Measurements from ENCODE around the gene AOC2. TPM values are rescaled to one million over a fixed set of nuclear protein-coding genes. Genes with fewer than 3 reads are reported as not detected.
A peak's percentile ranks its signal among the peaks of the same experiment; 100 is the strongest.

The AOC2 gene
- total and polyA plus RNA-seq, 2 of the 8 experiments (the other 6 are each of a cell fraction or from before 2014, with no cell fraction given) = 4.2 to 4.7 TPM

DNA sequence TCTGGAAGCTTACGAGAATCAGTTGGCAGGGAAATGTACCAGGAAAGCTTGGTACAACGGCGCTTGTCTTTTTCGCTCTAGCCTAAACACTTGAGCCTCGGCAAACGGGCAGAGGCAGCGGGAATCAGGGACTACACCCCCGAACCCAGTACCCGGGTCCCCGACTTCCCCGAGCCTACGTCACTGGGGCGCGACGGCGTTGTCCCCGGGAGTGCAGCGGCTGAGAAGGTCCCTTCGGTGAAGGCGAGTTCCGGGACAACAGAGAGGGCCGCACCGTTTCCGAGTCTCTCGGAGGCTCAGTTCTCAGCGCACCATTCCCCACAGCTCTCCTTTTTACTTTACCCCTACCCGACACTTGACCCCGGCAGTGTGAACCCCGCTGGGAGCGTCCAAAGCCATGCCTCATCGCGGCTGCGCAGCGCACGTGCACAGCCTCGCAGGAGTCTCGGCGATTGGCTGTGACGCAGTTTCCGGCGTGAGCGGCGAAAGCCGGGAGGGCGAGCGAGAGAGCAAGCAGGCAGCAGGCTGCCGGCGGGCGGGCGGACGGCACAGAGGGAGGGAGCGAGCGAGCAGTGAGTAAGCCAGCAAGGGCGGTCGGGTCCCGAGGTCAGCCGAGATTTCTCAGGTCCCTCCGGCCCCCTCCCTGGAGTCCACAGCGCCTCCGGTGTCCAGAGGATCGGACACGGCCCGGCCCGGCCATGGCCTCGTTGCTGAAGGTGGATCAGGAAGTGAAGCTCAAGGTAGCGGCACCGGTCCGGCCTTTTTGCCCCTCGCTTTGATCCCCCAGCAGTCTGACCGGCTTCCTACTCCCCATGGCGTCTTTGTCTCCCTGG, 11.2 kb upstream of the AOC2 start, which contains the start of gene PSME3:
Gene PSME3, plus strand, starts transcription at position 464 of the 833 bp plus-strand sequence. Its CDS starts 235 bp downstream, at position 699.
- ChIA-PET CTCF (ENCODE audit: partially characterized antibody) (interaction anchor here (0.9 to 4.2 kb wide), 4 partner anchors 10 to 104 kb away, joined by 3 to 45 read pairs (median 8); partner anchors contain the start of gene BECN1), POLR2A (ENCODE audit: partially characterized antibody) (interaction anchor here (0.6 to 8.9 kb wide), 23 partner anchors 11 to 255 kb away, joined by 3 to 111 read pairs (median 4); partner anchors contain the start of genes AARSD1, AOC2, AOC3 and BECN1)
- DNase-seq (ENCODE audit: low read depth in 1 of 2, low spot score in 2 of 2) (peak; percentile 54 to 96), FAIRE-seq (no peak)
- Histone ChIP-seq H3K27ac (ENCODE audit: low read depth, low read length) (peak within 1 kb of the TSS; percentile 99), H3K4me3 (ENCODE audit: extremely low read depth in 1 of 4, insufficient read depth in 2 of 4, low read depth in 3 of 4, low read length in 4 of 4) (peak within 1 kb of the TSS; percentile 75 to 99 (median 96)), H4K20me1 (replicated peaks in 1 of 2; ENCODE audit: control insufficient read depth in 1 of 2, insufficient read depth in 2 of 2, low read length in 2 of 2) (peaks cover 0 to 2% of the 10 kb centered on the region in 2 experiments), H3K18ac (ENCODE audit: extremely low read depth, low read length) (peak within 1 kb of the TSS; percentile 91), H4K91ac (replicated peaks; ENCODE audit: insufficient read length, low read length) (peak within 1 kb of the TSS; percentile 92), H3K4me2 (ENCODE audit: insufficient read depth in 1 of 2, low read depth in 2 of 2, low read length in 2 of 2) (peak within 1 kb of the TSS; percentile 89 to 94), H3K56ac (replicated peaks; ENCODE audit: insufficient read length, low read depth, low read length) (peak within 1 kb of the TSS; percentile 93), H2BK5ac (ENCODE audit: low read depth, low read length) (peak within 1 kb of the TSS; percentile 99), H3K27me3 (replicated peaks in 1 of 4; ENCODE audit: control insufficient read depth in 3 of 4, extremely low read depth in 1 of 4, insufficient read depth in 3 of 4, low read length in 3 of 4) (no peaks in the 10 kb centered on the region), H2BK12ac (ENCODE audit: low read depth, low read length) (peak within 1 kb of the TSS; percentile 19; the same call in 1 of the 2 replicates), H3K23ac (ENCODE audit: insufficient read length) (no peak within 1 kb of the TSS), H3K36me3 (ENCODE audit: control insufficient read depth in 2 of 4, insufficient read depth in 4 of 4, low read length in 3 of 4) (peaks cover 8 to 31% (median 21%) of the 10 kb centered on the region in 4 experiments), H3K4me1 (replicated peaks in 1 of 4; ENCODE audit: control insufficient read depth in 3 of 4, insufficient read depth in 4 of 4, low read length in 3 of 4) (peaks cover 0 to 2% (median 0%) of the 10 kb centered on the region in 4 experiments; a peak in 2 of 7 replicates), H3K9ac (replicated peaks in 1 of 4; ENCODE audit: extremely low read depth in 1 of 4, low read depth in 3 of 4, low read length in 3 of 4) (peak within 1 kb of the TSS; percentile 94 to 99 (median 98)), H3K9me3 (ENCODE audit: insufficient read depth in 2 of 2, low read depth in 1 of 2, low read length in 1 of 2) (no peaks in the 10 kb centered on the region), H2BK20ac (ENCODE audit: low read length) (no peak within 1 kb of the TSS), H2BK120ac (replicated peaks; ENCODE audit: low read depth, low read length) (peak within 1 kb of the TSS; percentile 82), H3K79me1 (ENCODE audit: low read depth, low read length) (peaks cover 2% of the 10 kb centered on the region; the same call in 1 of the 2 replicates), H3K4ac (replicated peaks; ENCODE audit: insufficient read length, low read depth, low read length) (peak within 1 kb of the TSS; percentile 80), H2AFZ (ENCODE audit: low read length) (peak within 1 kb of the TSS; percentile 94), H3K79me2 (ENCODE audit: control insufficient read depth in 1 of 2, insufficient read depth in 2 of 2, low read length in 2 of 2) (peaks cover 3 to 22% of the 10 kb centered on the region in 2 experiments), H4K5ac (ENCODE audit: insufficient read length, low read depth, low read length) (peak within 1 kb of the TSS; percentile 89), H3K14ac (ENCODE audit: insufficient read length) (no peak within 1 kb of the TSS), H2AK5ac (ENCODE audit: low read depth, low read length) (0 out of 2 replicates have a peak within 1 kb of the TSS, but pooled peaks have one; percentile 30), H4K8ac (ENCODE audit: extremely low read depth, insufficient read depth, low read length) (peak within 1 kb of the TSS; percentile 100), H3K23me2 (ENCODE audit: low read depth, low read length) (peaks cover 9% of the 10 kb centered on the region), H2BK15ac (ENCODE audit: low read length) (peak within 1 kb of the TSS; percentile 96; the same call in 1 of the 2 replicates)
- 1% methylated on average over 71 of the region's 71 CpGs; no CpG with 5 or more reads in 1 of the 2 experiments for WGBS, 2 experiments (ENCODE audit: extremely low coverage in 1 of 2, insufficient coverage in 1 of 2, insufficient read length in 1 of 2, insufficient replicate concordance in 2 of 2, low coverage in 1 of 2, low lambda C conversion rate in 2 of 2, missing lambda C conversion rate in 1 of 2)
- TF ChIP-seq, protein P1, sequence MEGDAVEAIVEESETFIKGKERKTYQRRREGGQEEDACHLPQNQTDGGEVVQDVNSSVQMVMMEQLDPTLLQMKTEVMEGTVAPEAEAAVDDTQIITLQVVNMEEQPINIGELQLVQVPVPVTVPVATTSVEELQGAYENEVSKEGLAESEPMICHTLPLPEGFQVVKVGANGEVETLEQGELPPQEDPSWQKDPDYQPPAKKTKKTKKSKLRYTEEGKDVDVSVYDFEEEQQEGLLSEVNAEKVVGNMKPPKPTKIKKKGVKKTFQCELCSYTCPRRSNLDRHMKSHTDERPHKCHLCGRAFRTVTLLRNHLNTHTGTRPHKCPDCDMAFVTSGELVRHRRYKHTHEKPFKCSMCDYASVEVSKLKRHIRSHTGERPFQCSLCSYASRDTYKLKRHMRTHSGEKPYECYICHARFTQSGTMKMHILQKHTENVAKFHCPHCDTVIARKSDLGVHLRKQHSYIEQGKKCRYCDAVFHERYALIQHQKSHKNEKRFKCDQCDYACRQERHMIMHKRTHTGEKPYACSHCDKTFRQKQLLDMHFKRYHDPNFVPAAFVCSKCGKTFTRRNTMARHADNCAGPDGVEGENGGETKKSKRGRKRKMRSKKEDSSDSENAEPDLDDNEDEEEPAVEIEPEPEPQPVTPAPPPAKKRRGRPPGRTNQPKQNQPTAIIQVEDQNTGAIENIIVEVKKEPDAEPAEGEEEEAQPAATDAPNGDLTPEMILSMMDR (IDR thresholded peaks at IDR 0.05; ENCODE audit: control extremely low read depth in 1 of 3, insufficient read depth in 1 of 3, low read depth in 1 of 3, low read length in 3 of 3) = no peak
- TF ChIP-seq CHD1 (IDR thresholded peaks at IDR 0.05; ENCODE audit: low read depth, low read length) (no peak), CEBPB (IDR thresholded peaks at IDR 0.05; ENCODE audit: low read depth, low read length) (no peak), KDM1A (IDR thresholded peaks at IDR 0.05; ENCODE audit: borderline replicate concordance, low read length) (no peak), TCF12 (IDR thresholded peaks at IDR 0.05; ENCODE audit: low read depth, low read length) (no peak), SIX5 (IDR thresholded peaks at IDR 0.05; ENCODE audit: low read depth, low read length) (no peak)
- TF ChIP-seq, protein P2, sequence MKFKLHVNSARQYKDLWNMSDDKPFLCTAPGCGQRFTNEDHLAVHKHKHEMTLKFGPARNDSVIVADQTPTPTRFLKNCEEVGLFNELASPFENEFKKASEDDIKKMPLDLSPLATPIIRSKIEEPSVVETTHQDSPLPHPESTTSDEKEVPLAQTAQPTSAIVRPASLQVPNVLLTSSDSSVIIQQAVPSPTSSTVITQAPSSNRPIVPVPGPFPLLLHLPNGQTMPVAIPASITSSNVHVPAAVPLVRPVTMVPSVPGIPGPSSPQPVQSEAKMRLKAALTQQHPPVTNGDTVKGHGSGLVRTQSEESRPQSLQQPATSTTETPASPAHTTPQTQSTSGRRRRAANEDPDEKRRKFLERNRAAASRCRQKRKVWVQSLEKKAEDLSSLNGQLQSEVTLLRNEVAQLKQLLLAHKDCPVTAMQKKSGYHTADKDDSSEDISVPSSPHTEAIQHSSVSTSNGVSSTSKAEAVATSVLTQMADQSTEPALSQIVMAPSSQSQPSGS (IDR thresholded peaks at IDR 0.05; ENCODE audit: low read length) = no peak
